GM23338 (cell line): Measurements from ENCODE around the gene UNC45A. TPM values are rescaled to one million over a fixed set of nuclear protein-coding genes. Genes with fewer than 3 reads are reported as not detected.

Experiments
- ATAC-seq: fragments of 200-7000 bp; cut with Tn5 transposase; 3 replicates; pipeline ENCODE4 v1.9.1; 2020
- DNase-seq: peaks from one replicate; pipeline ENCODE4 v3.0.0-alpha.2; 2015; ENCODE audit warnings: low spot score
- H2AFZ ChIP-seq: fragments of 200-600 bp; sonication (generic); 2 replicates; pipeline ENCODE4 v1.8.0; 2016; ENCODE audit warnings: antibody characterized with exemption, mild to moderate bottlenecking, moderate library complexity
- H3F3A ChIP-seq: fragments of 200-600 bp; sonication (generic); replicated peaks from 2 replicates; pipeline ENCODE4 v1.8.0; 2017; ENCODE audit warnings: antibody characterized with exemption, mixed run types, low read depth
- H3K27ac ChIP-seq: fragments of 200-600 bp; sonication (generic); 2 replicates; pipeline ENCODE4 v1.6.1; 2016; ENCODE audit warnings: low read depth
- H3K27me3 ChIP-seq: fragments of 200-600 bp; sonication (generic); 2 replicates; pipeline ENCODE4 v1.8.0; 2016; ENCODE audit warnings: mild to moderate bottlenecking, mixed run types, moderate library complexity; ENCODE audit not compliant: insufficient read depth
- H3K36me3 ChIP-seq: fragments of 200-600 bp; sonication (generic); 2 replicates; pipeline ENCODE4 v1.8.0; 2016; ENCODE audit warnings: mild to moderate bottlenecking; ENCODE audit not compliant: insufficient read depth
- H3K4me1 ChIP-seq: fragments of 200-600 bp; sonication (generic); 2 replicates; pipeline ENCODE4 v1.8.0; 2016; ENCODE audit warnings: mild to moderate bottlenecking, moderate library complexity; ENCODE audit not compliant: insufficient read depth
- H3K4me2 ChIP-seq: fragments of 200-600 bp; sonication (generic); 2 replicates; pipeline ENCODE4 v1.7.1; 2017; ENCODE audit warnings: mixed run types
- H3K4me3 ChIP-seq: fragments of 200-600 bp; sonication (generic); 2 replicates; pipeline ENCODE4 v1.6.1; 2016; ENCODE audit warnings: mixed run types
- H3K79me2 ChIP-seq: fragments of 200-600 bp; sonication (generic); replicated peaks from 2 replicates; pipeline ENCODE4 v1.8.0; 2017; ENCODE audit warnings: mild to moderate bottlenecking; ENCODE audit not compliant: insufficient read depth
- H3K9me2 ChIP-seq: fragments of 200-600 bp; sonication (generic); 2 replicates; pipeline ENCODE4 v1.8.0; 2017; ENCODE audit not compliant: insufficient read depth
- H4K20me1 ChIP-seq: fragments of 200-600 bp; sonication (generic); replicated peaks from 2 replicates; pipeline ENCODE4 v1.8.0; 2017; ENCODE audit warnings: mild to moderate bottlenecking; ENCODE audit not compliant: insufficient read depth
- H3K27ac Mint-ChIP-seq: 2 replicates; pipeline ENCODE4 v1.8.0; 2020; ENCODE audit warnings: inconsistent platforms, mild to moderate bottlenecking, moderate library complexity, mixed read lengths
- H3K27me3 Mint-ChIP-seq: 3 replicates; pipeline ENCODE4 v1.8.0; 2022; ENCODE audit warnings: low read depth, mild to moderate bottlenecking, moderate library complexity, mixed read lengths, inconsistent platforms; ENCODE audit not compliant: insufficient read depth, poor library complexity
- H3K36me3 Mint-ChIP-seq: 3 replicates; pipeline ENCODE4 v1.8.0; 2021; ENCODE audit warnings: low read depth, mild to moderate bottlenecking, inconsistent platforms, moderate library complexity, mixed read lengths
- H3K4me1 Mint-ChIP-seq: 3 replicates; pipeline ENCODE4 v1.8.0; 2020; ENCODE audit warnings: mild to moderate bottlenecking, inconsistent platforms, mixed read lengths
- H3K4me3 Mint-ChIP-seq: 3 replicates; pipeline ENCODE4 v1.8.0; 2021; ENCODE audit warnings: moderate library complexity, mild to moderate bottlenecking, inconsistent platforms, mixed read lengths
- H3K9me3 Mint-ChIP-seq: 3 replicates; pipeline ENCODE4 v1.8.0; 2020; ENCODE audit warnings: moderate library complexity, mild to moderate bottlenecking, inconsistent platforms, mixed read lengths
- CREB1 ChIP-seq: fragments of 250-450 bp; sonication (Bioruptor Pico); IDR thresholded peaks from 2 replicates; pipeline ENCODE4 v1.5.0; 2020; ENCODE audit warnings: low read depth, mild to moderate bottlenecking, moderate library complexity
- CTCF ChIP-seq, 2 experiments: fragments of 200-600 bp in 1 of 2; sonication (generic) in 1 of 2; conservative IDR thresholded peaks; 2 replicates each; pipeline versions ENCODE4 v1.5.1 to v1.6.1; 2016 to 2017; ENCODE audit warnings: antibody characterized with exemption in 2 of 2, low read depth in 2 of 2, mild to moderate bottlenecking in 2 of 2, moderate library complexity in 1 of 2
- ETS1 ChIP-seq: IDR thresholded peaks from 2 replicates; pipeline ENCODE4 v1.6.1; 2016; ENCODE audit warnings: antibody characterized with exemption
- EZH2phosphoT487 ChIP-seq: fragments of 200-600 bp; sonication (generic); IDR thresholded peaks from one replicate; pipeline ENCODE4 v1.8.1; 2018; ENCODE audit warnings: antibody characterized with exemption; ENCODE audit not compliant: unreplicated experiment
- JUNB ChIP-seq: IDR thresholded peaks from one replicate; pipeline ENCODE4 v1.6.1; 2016; ENCODE audit warnings: antibody characterized with exemption; ENCODE audit not compliant: unreplicated experiment
- NANOG ChIP-seq: IDR thresholded peaks from 2 replicates; pipeline ENCODE4 v1.6.1; 2016; ENCODE audit warnings: antibody characterized with exemption, borderline replicate concordance
- POLR2AphosphoS5 ChIP-seq: IDR thresholded peaks from 2 replicates; pipeline ENCODE4 v1.6.1; 2016; ENCODE audit warnings: antibody characterized with exemption, low read depth
- REST ChIP-seq: IDR thresholded peaks from one replicate; pipeline ENCODE4 v1.6.1; 2018; ENCODE audit warnings: antibody characterized with exemption; ENCODE audit not compliant: unreplicated experiment
- STAT1 ChIP-seq: IDR thresholded peaks from one replicate; pipeline ENCODE4 v1.6.1; 2016; ENCODE audit warnings: antibody characterized with exemption; ENCODE audit not compliant: unreplicated experiment
- ZNF462 ChIP-seq: fragments of 250-450 bp; sonication (Bioruptor Pico); IDR thresholded peaks from 2 replicates; pipeline ENCODE4 v1.5.0; 2020; ENCODE audit warnings: mild to moderate bottlenecking, moderate library complexity
- polyA plus RNA-seq: library from polyadenylated mRNA; unstranded; fragments of >200 nt; fragmentation: Nextera tagmentation; extraction: Ambion mirVana; gene quantifications from 2 replicates; pipeline ENCODE4 v1.2.1, GENCODE V29; 2016
- total RNA-seq: library from RNA; depleted of rRNA; stranded (reverse); fragments of >200 nt; shearing (Covaris generic); gene quantifications from 2 replicates; pipeline ENCODE4 v1.2.3, GENCODE V29; 2014

Gene UNC45A
- total and polyA plus RNA-seq, 2 experiments from 2014 or later, result 40.2 to 86.8 TPM

- no peak for TF ChIP-seq ZNF462 (CRISPR knock-in tag)
- no peak for TF ChIP-seq STAT1
These were observed 18.6 kb upstream of the UNC45A start (continued) for GRCh38 chr15:90916461-90916860.

- Mint-ChIP-seq H3K27me3 (peaks cover 10% of the 10 kb centered on the region), H3K27ac (no peak overlapping the region), H3K4me1 (peaks cover 6% of the 10 kb centered on the region), H3K4me3 (no peak overlapping the region), H3K9me3 (no peaks in the 10 kb centered on the region), H3K36me3 (peaks cover 12% of the 10 kb centered on the region)
- H3K4me3 ChIP-seq, result no peak overlapping the region
- no peak overlapping the region for H3K4me2 ChIP-seq
- H3K27ac ChIP-seq, result no peak overlapping the region
- no peaks in the 10 kb centered on the region for H3K27me3 ChIP-seq
- no peaks in the 10 kb centered on the region for H3F3A ChIP-seq
- no peak for DNase-seq
- H3K9me2 ChIP-seq, result no peaks in the 10 kb centered on the region
- TF ChIP-seq CTCF (conservative IDR thresholded peaks at IDR 0.05; ENCODE audit: low read depth in 2 of 2), result no peak
- TF ChIP-seq POLR2AphosphoS5, result no peak
- TF ChIP-seq JUNB, result no peak
- no peak for TF ChIP-seq ETS1
- no peak for TF ChIP-seq CREB1
- no peak for TF ChIP-seq REST
- no peak for TF ChIP-seq STAT1
- TF ChIP-seq NANOG, result no peak
- TF ChIP-seq EZH2phosphoT487, result no peak
- H2AFZ ChIP-seq, result no peak overlapping the region
- no peak for ATAC-seq
- no peaks in the 10 kb centered on the region for H4K20me1 ChIP-seq
- H3K79me2 ChIP-seq, result no peaks in the 10 kb centered on the region
- 0 out of 2 replicates have a peak, but pooled peaks cover 2% of the 10 kb centered on the region for H3K4me1 ChIP-seq
- no peaks in the 10 kb centered on the region for H3K36me3 ChIP-seq
These were observed 17.5 kb upstream of the UNC45A start for GRCh38 chr15:90917569-90917968.
